IPS-18a (cell line): ENCODE measurements around the gene PAAF1.

ENCODE experiments used
- H3K27ac ChIP-seq: one replicate; pipeline ENCODE4 v1.5.1; 2013; ENCODE audit warnings: low read length
- H3K27me3 ChIP-seq: one replicate; pipeline ENCODE4 v1.6.1; 2013; ENCODE audit warnings: mild to moderate bottlenecking, low read length; ENCODE audit not compliant: control insufficient read depth, insufficient read depth
- H3K36me3 ChIP-seq: one replicate; pipeline ENCODE4 v1.6.1; 2013; ENCODE audit warnings: low read depth, low read length; ENCODE audit not compliant: control insufficient read depth
- H3K4me1 ChIP-seq: one replicate; pipeline ENCODE4 v1.6.1; 2013; ENCODE audit warnings: low read depth, low read length; ENCODE audit not compliant: control insufficient read depth
- H3K4me3 ChIP-seq: one replicate; pipeline ENCODE4 v1.5.1; 2013; ENCODE audit warnings: low read length
- H3K9ac ChIP-seq: one replicate; pipeline ENCODE4 v1.6.1; 2013; ENCODE audit warnings: mild to moderate bottlenecking, low read length, moderate library complexity
- H3K9me3 ChIP-seq: one replicate; pipeline ENCODE4 v1.6.1; 2013; ENCODE audit warnings: low read depth, low read length; ENCODE audit not compliant: control insufficient read depth

The PAAF1 gene

DNA sequence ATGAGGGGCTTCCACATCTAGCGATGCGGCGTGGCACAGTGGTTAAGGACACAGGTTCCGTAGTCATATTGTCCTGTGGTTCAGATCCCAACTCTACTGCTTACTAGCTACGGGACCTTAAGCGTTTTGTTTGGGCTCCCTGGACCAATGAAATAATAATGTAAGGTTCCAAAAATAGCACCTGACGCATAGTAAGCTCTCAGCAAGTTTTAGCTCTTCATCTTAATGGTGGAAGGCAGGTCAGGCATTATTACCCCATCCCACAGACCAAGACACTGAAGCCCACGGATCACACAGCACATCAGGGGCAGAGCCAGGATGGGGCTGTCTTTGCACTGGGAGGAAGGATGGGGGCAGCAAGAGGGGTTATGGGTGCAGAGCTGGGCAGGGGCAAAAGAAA is 87.1 kb downstream of the PAAF1 start:
- H3K4me3 ChIP-seq = no peak overlapping the region
- no peaks in the 10 kb centered on the region for H3K36me3 ChIP-seq
- H3K27ac ChIP-seq = no peak overlapping the region
- H3K4me1 ChIP-seq = no peaks in the 10 kb centered on the region
- H3K9me3 ChIP-seq = no peaks in the 10 kb centered on the region
- no peaks in the 10 kb centered on the region for H3K27me3 ChIP-seq
- no peak overlapping the region for H3K9ac ChIP-seq

DNA sequence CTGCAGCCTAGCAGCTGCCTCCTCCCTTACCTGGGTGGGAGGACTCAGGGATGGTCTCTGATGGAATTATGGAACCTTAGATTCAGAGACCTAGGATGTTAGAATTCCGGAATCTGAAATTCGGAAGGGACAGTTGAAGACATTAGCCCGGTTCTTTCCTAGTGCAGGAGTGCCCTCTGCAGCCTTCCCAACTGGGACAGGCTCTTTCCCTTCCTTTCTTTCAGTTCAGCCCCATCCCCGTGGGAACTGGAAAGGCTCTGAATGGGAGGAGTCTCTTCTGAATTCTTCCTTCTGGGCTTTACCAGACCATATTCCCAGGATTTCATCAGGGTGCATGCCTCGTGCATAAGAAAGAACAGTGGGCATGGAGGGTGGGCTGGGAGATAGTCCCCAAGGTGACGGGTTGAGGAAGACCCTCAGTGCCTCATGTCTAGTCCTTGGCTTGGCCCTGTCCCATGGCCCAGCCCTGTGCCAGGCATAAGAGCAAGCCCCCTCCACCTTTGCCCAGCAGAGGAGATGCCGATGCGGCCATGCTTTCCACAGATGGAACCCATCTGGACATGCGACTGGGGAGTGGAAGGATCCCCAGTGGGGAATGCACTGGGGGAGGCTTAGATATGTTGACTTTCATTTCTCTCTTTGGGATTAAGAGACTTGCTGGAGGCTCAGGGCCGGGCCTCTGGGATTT is 88.4 kb downstream of the PAAF1 start:
- no peaks in the 10 kb centered on the region for H3K36me3 ChIP-seq
- no peak overlapping the region for H3K9ac ChIP-seq
- H3K4me1 ChIP-seq = no peaks in the 10 kb centered on the region
- H3K27me3 ChIP-seq = no peaks in the 10 kb centered on the region
- H3K27ac ChIP-seq = no peak overlapping the region
- H3K9me3 ChIP-seq = no peaks in the 10 kb centered on the region
- no peak overlapping the region for H3K4me3 ChIP-seq

DNA sequence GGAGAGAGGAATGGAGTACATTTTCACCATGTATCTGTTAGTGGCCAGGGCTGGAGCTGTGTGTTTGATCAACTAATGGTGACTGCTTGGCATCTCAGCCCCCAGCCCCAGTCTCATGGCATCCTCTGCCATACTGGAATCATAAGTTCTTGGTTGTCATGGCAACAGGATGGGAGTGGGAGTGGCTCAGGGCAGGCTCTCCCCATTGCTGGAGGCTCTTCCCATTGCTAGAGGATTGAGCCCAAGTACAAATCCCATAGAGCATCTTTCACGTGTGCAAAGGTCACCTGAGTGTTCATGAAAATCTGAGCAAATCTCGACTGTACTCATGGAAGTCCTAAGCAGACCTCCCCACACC is 88.9 kb downstream of the PAAF1 start:
- Histone ChIP-seq H3K27me3 (no peaks in the 10 kb centered on the region), H3K4me3 (no peak overlapping the region), H3K27ac (no peak overlapping the region), H3K36me3 (no peaks in the 10 kb centered on the region), H3K9me3 (no peaks in the 10 kb centered on the region), H3K4me1 (no peaks in the 10 kb centered on the region), H3K9ac (no peak overlapping the region)

DNA sequence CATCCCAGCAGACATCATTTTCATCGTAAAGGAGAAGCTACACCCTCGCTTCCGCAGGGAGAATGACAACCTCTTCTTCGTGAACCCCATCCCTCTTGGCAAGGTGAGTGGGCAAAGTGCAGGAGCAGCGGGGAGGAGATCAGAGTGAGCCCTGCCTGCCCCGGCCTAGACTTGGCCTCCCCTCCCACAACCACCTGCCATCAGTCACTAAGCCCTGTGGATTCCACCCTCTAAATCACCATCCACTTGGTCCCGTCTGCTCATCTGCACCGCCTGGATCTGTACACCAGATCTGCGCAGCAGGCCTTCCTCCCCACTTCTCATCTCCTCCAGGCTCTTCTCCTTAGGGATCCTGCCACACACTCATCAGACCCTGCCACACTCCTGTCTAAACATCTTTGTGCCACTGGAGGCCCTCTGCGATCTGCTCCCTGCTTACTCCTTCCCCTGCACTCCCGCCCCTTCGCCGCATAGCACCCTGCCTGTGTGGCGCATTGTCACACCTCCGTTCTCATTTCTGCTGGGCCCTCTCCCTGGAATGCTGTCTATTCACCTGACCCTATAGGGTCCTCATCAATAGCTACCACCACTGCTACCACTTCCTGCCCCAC is 91.7 kb downstream of the PAAF1 start:
- H3K36me3 ChIP-seq = no peaks in the 10 kb centered on the region
- no peaks in the 10 kb centered on the region for H3K9me3 ChIP-seq
- no peak overlapping the region for H3K4me3 ChIP-seq
- H3K9ac ChIP-seq = no peak overlapping the region
- H3K4me1 ChIP-seq = no peaks in the 10 kb centered on the region
- H3K27me3 ChIP-seq = no peaks in the 10 kb centered on the region
- no peak overlapping the region for H3K27ac ChIP-seq

DNA sequence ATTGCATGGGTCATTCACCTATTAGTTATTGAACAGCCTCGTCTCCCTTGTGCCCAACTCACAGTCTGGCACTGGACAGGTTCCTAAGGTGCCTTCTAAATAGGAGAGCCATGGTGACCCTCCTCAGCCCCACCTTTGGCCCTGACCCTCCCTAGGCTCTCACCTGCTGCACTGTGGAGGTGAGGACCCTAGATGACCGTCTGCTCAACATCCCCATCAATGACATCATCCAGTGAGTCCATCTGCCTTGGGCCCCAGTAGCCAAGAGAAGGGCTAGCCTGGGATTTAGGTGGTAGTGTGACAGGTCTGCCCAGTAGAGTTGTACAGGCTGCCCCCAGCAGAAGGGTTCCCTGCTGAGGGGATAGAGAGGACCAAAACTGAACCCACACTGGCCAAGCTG is 92.3 kb downstream of the PAAF1 start:
- Histone ChIP-seq H3K4me1 (no peaks in the 10 kb centered on the region), H3K9me3 (no peaks in the 10 kb centered on the region), H3K9ac (no peak overlapping the region)

DNA sequence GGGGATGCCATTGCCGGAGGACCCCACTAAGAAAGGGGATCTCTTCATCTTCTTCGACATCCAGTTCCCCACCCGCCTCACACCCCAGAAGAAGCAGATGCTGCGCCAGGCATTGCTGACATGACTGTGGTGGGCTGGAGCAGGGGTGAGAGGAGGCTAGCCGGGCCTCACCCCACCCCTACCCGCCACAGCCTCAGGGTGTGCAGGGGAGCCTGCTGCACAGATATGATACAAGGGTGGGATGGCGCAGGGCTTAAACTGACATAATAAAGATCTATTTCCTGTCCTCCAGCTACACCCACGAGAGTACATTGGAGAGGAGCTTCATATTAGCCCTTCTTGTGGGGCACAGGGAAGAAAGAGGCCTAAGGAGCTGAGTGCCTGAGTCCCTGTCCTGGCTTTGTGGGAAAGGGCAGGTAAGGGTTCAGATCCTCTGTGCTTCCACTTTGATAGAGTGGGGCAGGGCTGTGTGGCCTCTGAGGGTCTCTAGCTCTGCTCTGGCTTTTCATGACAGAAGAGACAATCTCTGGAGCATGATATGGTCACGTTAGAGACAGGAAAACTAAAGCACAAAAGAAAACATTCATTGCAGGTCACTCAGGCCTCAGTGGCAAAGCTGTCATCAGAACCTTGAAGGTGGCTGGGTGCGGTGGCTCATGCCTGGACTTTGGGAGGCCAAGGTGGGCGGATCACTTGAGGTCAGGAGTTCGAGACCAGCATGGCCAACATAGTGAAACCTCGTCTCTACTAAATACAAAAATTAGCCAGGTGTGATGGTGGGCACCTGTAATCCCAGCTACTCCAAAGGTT is 93.4 kb downstream of the PAAF1 start:
- Histone ChIP-seq H3K9ac (no peak overlapping the region), H3K27ac (no peak overlapping the region), H3K36me3 (peaks cover 4% of the 10 kb centered on the region), H3K27me3 (no peaks in the 10 kb centered on the region), H3K4me1 (no peaks in the 10 kb centered on the region), H3K4me3 (no peak overlapping the region), H3K9me3 (no peaks in the 10 kb centered on the region)

More for the DNA sequence above, 92.3 kb downstream of the PAAF1 start:
- H3K36me3 ChIP-seq = no peaks in the 10 kb centered on the region
- no peak overlapping the region for H3K27ac ChIP-seq
- H3K27me3 ChIP-seq = no peaks in the 10 kb centered on the region
- H3K4me3 ChIP-seq = no peak overlapping the region

DNA sequence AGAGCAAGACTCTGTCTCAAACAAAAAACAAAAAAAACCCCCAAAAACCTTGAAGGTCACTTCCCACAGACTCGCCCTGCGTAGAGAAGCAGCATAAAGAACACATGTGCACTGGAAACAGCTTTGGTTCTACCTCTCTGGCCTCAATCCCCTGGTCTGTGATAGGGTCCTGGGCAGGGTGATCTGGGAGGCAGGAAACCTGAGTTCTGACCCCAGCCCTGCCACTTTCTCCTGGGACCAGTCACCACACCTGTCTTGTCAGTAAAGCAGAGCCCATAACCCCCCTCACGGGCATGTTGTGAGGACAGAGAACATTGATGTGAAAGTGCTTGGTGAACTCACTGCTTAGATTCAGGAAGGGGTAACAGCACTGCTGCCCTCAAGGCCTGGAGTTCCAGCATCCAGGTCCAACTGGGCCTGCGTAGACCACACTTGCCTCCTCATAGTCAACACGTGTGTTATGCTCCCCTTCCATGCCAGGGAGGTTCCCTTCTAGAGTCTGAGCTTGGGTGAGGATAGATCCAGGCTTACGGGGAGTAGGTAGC is 94.4 kb downstream of the PAAF1 start:
- Histone ChIP-seq H3K36me3 (peaks cover 14% of the 10 kb centered on the region), H3K27ac (no peak overlapping the region), H3K4me1 (no peaks in the 10 kb centered on the region), H3K9me3 (no peaks in the 10 kb centered on the region), H3K4me3 (no peak overlapping the region), H3K9ac (no peak overlapping the region), H3K27me3 (no peaks in the 10 kb centered on the region)

DNA sequence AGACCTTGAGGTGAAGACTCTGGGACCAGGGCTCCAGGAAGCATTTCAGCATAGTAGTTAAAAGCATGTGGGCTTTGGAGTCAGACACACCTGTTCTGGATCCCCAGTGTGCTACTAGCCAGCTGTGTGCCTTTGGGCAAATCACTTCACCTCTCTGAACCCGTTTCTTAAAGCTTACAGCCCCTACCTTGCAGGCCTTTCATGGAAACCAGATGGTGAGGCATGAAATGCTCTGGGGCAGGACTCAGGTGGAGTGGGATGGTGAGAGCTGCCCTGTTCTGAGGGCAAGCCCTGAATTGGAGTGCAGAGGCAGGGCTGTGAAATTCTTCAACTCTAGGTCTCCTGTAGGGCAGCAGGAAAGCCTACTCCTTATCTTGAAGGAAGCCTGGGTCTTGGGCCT is 95.4 kb downstream of the PAAF1 start:
- H3K27ac ChIP-seq = no peak overlapping the region
- peaks cover 23% of the 10 kb centered on the region for H3K36me3 ChIP-seq
- H3K4me1 ChIP-seq = no peaks in the 10 kb centered on the region
- H3K27me3 ChIP-seq = no peaks in the 10 kb centered on the region
- H3K4me3 ChIP-seq = no peak overlapping the region
- no peak overlapping the region for H3K9ac ChIP-seq
- H3K9me3 ChIP-seq = no peaks in the 10 kb centered on the region

DNA sequence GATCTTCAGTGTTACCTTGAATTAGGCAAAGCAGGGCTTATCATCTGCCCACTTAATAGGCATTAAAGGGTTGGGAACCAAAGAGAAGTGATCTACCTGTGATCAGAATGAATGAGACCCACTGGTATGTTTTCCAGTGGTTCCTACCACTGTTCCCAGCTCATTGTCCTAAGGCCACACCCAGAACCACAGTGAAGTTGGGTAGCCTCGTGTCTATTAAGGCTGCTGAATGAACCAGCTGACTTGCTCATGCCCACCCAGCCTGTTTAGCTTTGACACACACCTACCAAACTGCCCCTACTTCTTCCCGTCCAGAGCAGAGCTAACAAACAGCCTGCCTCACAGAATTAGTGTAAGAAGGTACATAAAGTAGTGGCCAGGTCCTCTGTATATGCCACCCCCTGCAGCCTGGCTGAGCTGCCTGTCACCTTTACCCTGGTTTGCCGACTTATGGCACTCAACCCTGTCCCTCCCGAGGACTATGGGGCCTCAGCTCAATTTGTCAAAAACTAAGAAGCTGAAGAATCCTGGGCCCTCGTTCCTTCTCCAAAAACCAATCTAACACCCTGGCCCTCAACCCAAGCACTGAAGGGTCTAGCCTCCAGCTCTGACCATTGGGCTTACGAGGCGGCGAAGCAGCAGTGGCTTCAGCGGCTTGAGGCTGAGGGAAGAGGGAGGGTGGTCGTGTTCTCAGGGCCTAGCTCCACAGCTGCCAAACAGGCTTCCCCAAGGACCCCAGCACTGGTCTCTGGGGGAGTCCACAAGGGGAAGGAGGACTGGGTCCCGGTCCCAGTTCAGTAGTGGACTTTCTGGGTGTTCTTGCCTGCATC is 96.0 kb downstream of the PAAF1 start:
- Histone ChIP-seq H3K9me3 (no peaks in the 10 kb centered on the region), H3K27me3 (no peaks in the 10 kb centered on the region), H3K36me3 (peaks cover 30% of the 10 kb centered on the region), H3K27ac (no peak overlapping the region), H3K9ac (no peak overlapping the region), H3K4me1 (no peaks in the 10 kb centered on the region), H3K4me3 (no peak overlapping the region)

DNA sequence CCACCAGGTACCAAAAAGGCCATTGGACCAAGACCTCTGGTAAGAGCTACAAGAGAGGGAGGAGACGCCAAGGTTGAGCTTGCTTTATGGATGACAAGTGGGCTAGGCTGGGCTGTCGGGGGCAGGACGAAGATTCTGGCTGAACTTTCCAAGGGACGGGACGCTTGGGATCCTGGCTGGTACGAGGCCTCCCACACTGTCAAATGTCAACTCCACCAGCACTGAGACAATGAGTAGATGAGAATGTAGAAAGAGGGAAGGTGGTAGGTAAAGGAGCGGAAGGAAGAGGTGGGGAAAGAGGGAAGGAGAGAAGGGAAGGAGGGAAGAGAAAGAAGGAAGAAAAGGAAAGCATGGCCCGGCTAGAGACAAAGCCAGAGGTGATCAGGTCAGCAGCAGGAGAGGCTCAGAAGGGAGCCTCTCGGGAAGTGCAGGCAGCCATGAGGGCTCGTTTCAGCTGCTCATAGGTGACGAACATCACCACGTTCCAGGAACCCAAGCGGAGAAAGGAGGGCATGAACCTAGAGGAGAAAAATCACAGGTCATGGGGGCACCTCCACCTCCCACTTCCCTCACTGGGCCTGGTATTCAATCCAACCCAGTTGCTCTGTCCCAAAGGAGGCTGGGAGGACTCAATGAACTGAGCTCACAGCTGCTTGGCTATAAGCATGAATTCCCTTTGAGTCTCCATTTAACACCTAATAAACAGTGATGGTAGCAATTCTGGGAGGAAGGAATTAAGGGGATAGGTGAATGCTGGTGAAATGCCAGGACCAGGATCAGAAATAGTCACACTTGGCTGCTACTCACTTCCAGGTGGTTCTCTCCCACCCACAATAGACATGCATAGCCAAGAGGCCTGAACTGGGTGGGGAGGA is 98.0 kb downstream of the PAAF1 start:
- no peak overlapping the region for H3K9ac ChIP-seq
- H3K9me3 ChIP-seq = no peaks in the 10 kb centered on the region
- peaks cover 47% of the 10 kb centered on the region for H3K36me3 ChIP-seq
- H3K27ac ChIP-seq = no peak overlapping the region
- no peaks in the 10 kb centered on the region for H3K27me3 ChIP-seq
- H3K4me1 ChIP-seq = no peaks in the 10 kb centered on the region
- no peak overlapping the region for H3K4me3 ChIP-seq
